Spinal cord (tissue), 10 donors: ENCODE results near the gene ARID3B. TPM values are rescaled to one million over a fixed set of nuclear protein-coding genes. Genes with fewer than 3 reads are reported as not detected.

Experiments
- DNase-seq, 6 donors: peaks; one replicate each; pipeline versions ENCODE4 v3.0.0 to v3.0.0-alpha.2; 2013 to 2015; ENCODE audit warnings: low spot score in 6 of 6, low read depth in 4 of 6
- H3K27ac ChIP-seq: one replicate; pipeline ENCODE4 v1.5.1; 2013; ENCODE audit warnings: low read depth, low read length, control low read depth
- H3K27me3 ChIP-seq: one replicate; pipeline ENCODE4 v1.6.1; 2013; ENCODE audit warnings: low read length; ENCODE audit not compliant: control insufficient read depth, insufficient read depth
- H3K36me3 ChIP-seq: one replicate; pipeline ENCODE4 v1.6.1; 2013; ENCODE audit warnings: low read length; ENCODE audit not compliant: control insufficient read depth, insufficient read depth
- H3K4me1 ChIP-seq: one replicate; pipeline ENCODE4 v1.6.1; 2013; ENCODE audit warnings: low read length; ENCODE audit not compliant: control insufficient read depth, insufficient read depth
- H3K4me3 ChIP-seq: one replicate; pipeline ENCODE4 v1.5.1; 2013; ENCODE audit warnings: low read depth, low read length, control low read depth
- H3K9me3 ChIP-seq: one replicate; pipeline ENCODE4 v1.6.1; 2013; ENCODE audit warnings: low read length; ENCODE audit not compliant: control insufficient read depth, insufficient read depth
- WGBS: methylation state at CpG from one replicate; pipeline ENCODE4 v1.1.5; 2013; ENCODE audit warnings: missing lambda C conversion rate; ENCODE audit not compliant: insufficient coverage; 5-methylcytosine and 5-hydroxymethylcytosine counted together
- polyA plus RNA-seq, 2 donors: library from polyadenylated mRNA; unstranded; fragments of 120-200 nt; gene quantifications; one replicate each; pipeline ENCODE4 v1.2.1, GENCODE V29; 2013; ENCODE audit not compliant: insufficient read length in 2 of 2
- total RNA-seq, 2 donors: library from RNA; depleted of rRNA in 1 of 2; stranded (reverse); fragments of 120-200 nt in 1 of 2; fragments of >200 nt in 1 of 2; gene quantifications; one replicate each; pipeline versions ENCODE4 v1.2.3 to v1.2.4, GENCODE V29; 2013 to 2014
- donor health status: healthy.

Gene ARID3B
- total and polyA plus RNA-seq, 4 donors = 4.5 to 12.0 (median 6.7) TPM

GRCh38 chr15:74558706-74559105 is 17.7 kb downstream of the ARID3B start:
- H3K36me3 ChIP-seq = peaks cover 3% of the 10 kb centered on the region
- H3K4me3 ChIP-seq = no peak overlapping the region
- 68% methylated on average over 5 of the region's 5 CpGs for WGBS
- peak in 1 of 6 donors; percentile 60 for DNase-seq
- no peak overlapping the region for H3K27ac ChIP-seq
- H3K4me1 ChIP-seq = peaks cover 4% of the 10 kb centered on the region
- no peaks in the 10 kb centered on the region for H3K27me3 ChIP-seq
- no peaks in the 10 kb centered on the region for H3K9me3 ChIP-seq

GRCh38 chr15:74563442-74563841 is 22.4 kb downstream of the ARID3B start:
- no peaks in the 10 kb centered on the region for H3K9me3 ChIP-seq
- no peak overlapping the region for H3K4me3 ChIP-seq
- DNase-seq = no peak
- H3K4me1 ChIP-seq = peaks cover 4% of the 10 kb centered on the region
- H3K36me3 ChIP-seq = no peaks in the 10 kb centered on the region
- no peaks in the 10 kb centered on the region for H3K27me3 ChIP-seq
- WGBS = 100% methylated on average over 2 of the region's 3 CpGs
- no peak overlapping the region for H3K27ac ChIP-seq

GRCh38 chr15:74564182-74564581 is 23.2 kb downstream of the ARID3B start:
- H3K4me3 ChIP-seq = no peak overlapping the region
- no peaks in the 10 kb centered on the region for H3K36me3 ChIP-seq
- no peaks in the 10 kb centered on the region for H3K9me3 ChIP-seq
- no peak overlapping the region for H3K27ac ChIP-seq
- WGBS = no CpG with 5 or more reads among the region's 1 CpG
- H3K27me3 ChIP-seq = no peaks in the 10 kb centered on the region
- H3K4me1 ChIP-seq = no peaks in the 10 kb centered on the region
- no peak for DNase-seq

GRCh38 chr15:74565381-74566085 is 24.5 kb downstream of the ARID3B start:
- H3K4me3 ChIP-seq = no peak overlapping the region
- WGBS = 79% methylated on average over 2 of the region's 2 CpGs
- no peak for DNase-seq
- no peaks in the 10 kb centered on the region for H3K9me3 ChIP-seq
- no peak overlapping the region for H3K27ac ChIP-seq
- H3K4me1 ChIP-seq = peaks cover 6% of the 10 kb centered on the region
- H3K27me3 ChIP-seq = no peaks in the 10 kb centered on the region
- no peaks in the 10 kb centered on the region for H3K36me3 ChIP-seq

- no peak for DNase-seq
- Histone ChIP-seq H3K4me1 (peaks cover 6% of the 10 kb centered on the region), H3K9me3 (no peaks in the 10 kb centered on the region), H3K36me3 (peaks cover 5% of the 10 kb centered on the region), H3K27ac (no peak overlapping the region), H3K4me3 (no peak overlapping the region), H3K27me3 (no peaks in the 10 kb centered on the region)
- 22% methylated on average over 1 of the region's 1 CpG for WGBS
These were observed 27.6 kb downstream of the ARID3B start for GRCh38 chr15:74568594-74568993.

GRCh38 chr15:74569731-74570070 is 28.7 kb downstream of the ARID3B start:
- H3K27me3 ChIP-seq = no peaks in the 10 kb centered on the region
- H3K4me1 ChIP-seq = peaks cover 8% of the 10 kb centered on the region
- peaks cover 16% of the 10 kb centered on the region for H3K36me3 ChIP-seq
- 89% methylated on average over 3 of the region's 4 CpGs for WGBS
- DNase-seq = no peak
- no peak overlapping the region for H3K4me3 ChIP-seq
- no peak overlapping the region for H3K27ac ChIP-seq
- no peaks in the 10 kb centered on the region for H3K9me3 ChIP-seq

GRCh38 chr15:74571191-74571590 is 30.2 kb downstream of the ARID3B start:
- Histone ChIP-seq H3K4me1 (peaks cover 8% of the 10 kb centered on the region), H3K36me3 (peaks cover 17% of the 10 kb centered on the region), H3K9me3 (no peaks in the 10 kb centered on the region), H3K27me3 (no peaks in the 10 kb centered on the region), H3K27ac (no peak overlapping the region), H3K4me3 (no peak overlapping the region)
- DNase-seq = no peak
- no CpG with 5 or more reads among the region's 3 CpGs for WGBS

GRCh38 chr15:74573987-74574386 is 33.0 kb downstream of the ARID3B start:
- no peak for DNase-seq

GRCh38 chr15:74578496-74578994 is 37.5 kb downstream of the ARID3B start:
- H3K36me3 ChIP-seq = peaks cover 52% of the 10 kb centered on the region
- WGBS = 91% methylated on average over 3 of the region's 3 CpGs
- no peak overlapping the region for H3K4me3 ChIP-seq
- H3K4me1 ChIP-seq = peaks cover 8% of the 10 kb centered on the region
- no peak overlapping the region for H3K27ac ChIP-seq
- no peaks in the 10 kb centered on the region for H3K9me3 ChIP-seq
- no peaks in the 10 kb centered on the region for H3K27me3 ChIP-seq
- no peak for DNase-seq

More at GRCh38 chr15:74573987-74574386, 33.0 kb downstream of the ARID3B start:
- H3K36me3 ChIP-seq = peaks cover 40% of the 10 kb centered on the region
- 87% methylated on average over 1 of the region's 4 CpGs for WGBS
- no peak overlapping the region for H3K4me3 ChIP-seq
- no peaks in the 10 kb centered on the region for H3K27me3 ChIP-seq
- no peaks in the 10 kb centered on the region for H3K9me3 ChIP-seq
- no peak overlapping the region for H3K27ac ChIP-seq
- peaks cover 10% of the 10 kb centered on the region for H3K4me1 ChIP-seq

- DNase-seq = no peak
- Histone ChIP-seq H3K36me3 (peaks cover 48% of the 10 kb centered on the region), H3K9me3 (no peaks in the 10 kb centered on the region), H3K4me3 (no peak overlapping the region), H3K27ac (no peak overlapping the region), H3K27me3 (no peaks in the 10 kb centered on the region), H3K4me1 (peaks cover 9% of the 10 kb centered on the region)
- 77% methylated on average over 4 of the region's 9 CpGs for WGBS
These were observed 38.0 kb downstream of the ARID3B start for GRCh38 chr15:74579001-74579400.
